K562 (cell line): Measurements from ENCODE around the gene SSR2. TPM values are rescaled to one million over a fixed set of nuclear protein-coding genes. Genes with fewer than 3 reads are reported as not detected.

ENCODE experiments used
- ETV1 ChIP-seq: fragments of 450-650 bp; conservative IDR thresholded peaks from 2 replicates; pipeline ENCODE4 v1.6.1; 2016; ENCODE audit warnings: missing genetic modification characterization, control low read depth, low read depth, missing compliant biosample characterization
- HMGN3 ChIP-seq: IDR thresholded peaks from 2 replicates; pipeline ENCODE4 v1.6.1; 2011; ENCODE audit warnings: borderline replicate concordance, low read depth, mild to moderate bottlenecking, mixed read lengths, low read length; ENCODE audit not compliant: insufficient read length; ENCODE audit errors: extremely low read depth
- IRF2 ChIP-seq: sonication (generic); formaldehyde crosslinking; IDR thresholded peaks from 2 replicates; pipeline ENCODE4 v1.8.1; 2022; ENCODE audit warnings: mild to moderate bottlenecking, missing genetic modification reagents
- JUNB ChIP-seq: fragments of 450-650 bp; formaldehyde crosslinking; conservative IDR thresholded peaks from 2 replicates; pipeline ENCODE4 v1.4.0; 2020; ENCODE audit warnings: mild to moderate bottlenecking
- MCM2 ChIP-seq: fragments of 450-650 bp; IDR thresholded peaks from 2 replicates; pipeline ENCODE4 v1.6.1; 2017; ENCODE audit warnings: low read depth, mild to moderate bottlenecking
- NRF1 ChIP-seq, 2 experiments: fragments of 450-650 bp; IDR thresholded peaks in 1 of 2; conservative IDR thresholded peaks in 1 of 2; 2 replicates each; pipeline ENCODE4 v1.6.1; 2014; ENCODE audit warnings: mild to moderate bottlenecking in 2 of 2
- RBBP5 ChIP-seq: fragments of 200-600 bp; sonication (generic); IDR thresholded peaks from 2 replicates; pipeline ENCODE4 v1.6.1; 2012; ENCODE audit warnings: borderline replicate concordance, mild to moderate bottlenecking, low read length, control low read depth, inconsistent platforms; ENCODE audit not compliant: insufficient read depth, poor library complexity, severe bottlenecking
- RBFOX2 ChIP-seq: fragments of 200-400 bp; formaldehyde crosslinking; IDR thresholded peaks from 2 replicates; pipeline ENCODE4 v1.6.1; 2017; ENCODE audit warnings: low read depth, mild to moderate bottlenecking, low read length, moderate library complexity
- SAP30 ChIP-seq: fragments of 200-600 bp; sonication (generic); IDR thresholded peaks from 2 replicates; pipeline ENCODE4 v1.6.1; 2012; ENCODE audit warnings: borderline replicate concordance, low read depth, mild to moderate bottlenecking, moderate library complexity, low read length, control low read depth, inconsistent platforms; ENCODE audit not compliant: insufficient read depth, poor library complexity, severe bottlenecking
- SIX5 ChIP-seq, 2 experiments: IDR thresholded peaks; 2 replicates each; pipeline ENCODE4 v1.6.1; 2011; ENCODE audit warnings: low read length in 2 of 2, borderline replicate concordance in 1 of 2, low read depth in 1 of 2, mild to moderate bottlenecking in 1 of 2, moderate library complexity in 1 of 2; ENCODE audit not compliant: insufficient read depth in 1 of 2
- TEAD1 ChIP-seq, 2 experiments: fragments of 450-650 bp in 1 of 2; sonication (generic) in 1 of 2; formaldehyde crosslinking; IDR thresholded peaks; 2 replicates each; pipeline versions ENCODE4 v1.4.0 to v1.8.0; 2020 to 2022; ENCODE audit warnings: mild to moderate bottlenecking in 2 of 2, missing genetic modification reagents in 1 of 2
- ZEB2 ChIP-seq: fragments of 450-650 bp; IDR thresholded peaks from 2 replicates; pipeline ENCODE4 v1.6.1; 2016
- ZNF324 ChIP-seq: fragments of 250-450 bp; sonication (Bioruptor Pico); IDR thresholded peaks from 2 replicates; pipeline ENCODE4 v1.4.0; 2020; ENCODE audit warnings: mild to moderate bottlenecking
- ZNF707 ChIP-seq: fragments of 250-450 bp; sonication (Bioruptor Pico); conservative IDR thresholded peaks from 2 replicates; pipeline ENCODE4 v1.8.0; 2022; ENCODE audit warnings: inconsistent platforms, mild to moderate bottlenecking, moderate library complexity
- ZNF75A ChIP-seq: fragments of 450-650 bp; formaldehyde crosslinking; IDR thresholded peaks from 2 replicates; pipeline ENCODE4 v1.4.0; 2020; ENCODE audit warnings: mild to moderate bottlenecking
- ZNF830 ChIP-seq: fragments of 250-450 bp; sonication (Bioruptor Pico); IDR thresholded peaks from 2 replicates; pipeline ENCODE4 v1.5.0; 2021; ENCODE audit warnings: mild to moderate bottlenecking
- polyA plus RNA-seq, 8 experiments: library from polyadenylated mRNA; depleted of rRNA in 4 of 8; stranded (reverse) in 5 of 8; unstranded in 3 of 8; fragments of >200 nt; fragmentation: Nextera tagmentation in 2 of 8; fragmentation: Illumina TruSeq in 1 of 8; extraction: Ambion mirVana in 2 of 8; extraction: Trizol in 1 of 8; gene quantifications; 2 replicates each; pipeline versions ENCODE4 v1.2.1 to v1.2.3, GENCODE V29; 2011 to 2014; ENCODE audit warnings: inconsistent platforms in 1 of 8, missing spikeins in 1 of 8
- total RNA-seq, 7 experiments: library from RNA; depleted of rRNA in 6 of 7; stranded (reverse); fragments of >200 nt in 6 of 7; fragmentation: Illumina TruSeq in 2 of 7; extraction: Trizol in 2 of 7; gene quantifications; 2 replicates each; pipeline versions ENCODE4 v1.2.1 to v1.2.3, GENCODE V29; 2011 to 2021; ENCODE audit warnings: low replicate concordance in 1 of 7
- TF ChIP-seq, protein P1 (sequence below): fragments of 250-450 bp; sonication (Bioruptor Pico); IDR thresholded peaks from 2 replicates; pipeline ENCODE4 v1.5.1; 2021; ENCODE audit warnings: mild to moderate bottlenecking
- TF ChIP-seq, protein P2 (sequence below): fragments of 450-650 bp; IDR thresholded peaks from 2 replicates; pipeline ENCODE4 v1.6.1; 2017; ENCODE audit warnings: antibody characterized with exemption, mild to moderate bottlenecking
- TF ChIP-seq, protein P3 (sequence below): fragments of 450-650 bp; formaldehyde crosslinking; IDR thresholded peaks from 2 replicates; pipeline ENCODE4 v1.4.0; 2020; ENCODE audit warnings: mild to moderate bottlenecking, moderate library complexity

The SSR2 gene
- total and polyA plus RNA-seq, 9 of the 15 experiments (the other 6 are each of a cell fraction or from before 2014, with no cell fraction given), result 161 to 411 (median 240) TPM

DNA sequence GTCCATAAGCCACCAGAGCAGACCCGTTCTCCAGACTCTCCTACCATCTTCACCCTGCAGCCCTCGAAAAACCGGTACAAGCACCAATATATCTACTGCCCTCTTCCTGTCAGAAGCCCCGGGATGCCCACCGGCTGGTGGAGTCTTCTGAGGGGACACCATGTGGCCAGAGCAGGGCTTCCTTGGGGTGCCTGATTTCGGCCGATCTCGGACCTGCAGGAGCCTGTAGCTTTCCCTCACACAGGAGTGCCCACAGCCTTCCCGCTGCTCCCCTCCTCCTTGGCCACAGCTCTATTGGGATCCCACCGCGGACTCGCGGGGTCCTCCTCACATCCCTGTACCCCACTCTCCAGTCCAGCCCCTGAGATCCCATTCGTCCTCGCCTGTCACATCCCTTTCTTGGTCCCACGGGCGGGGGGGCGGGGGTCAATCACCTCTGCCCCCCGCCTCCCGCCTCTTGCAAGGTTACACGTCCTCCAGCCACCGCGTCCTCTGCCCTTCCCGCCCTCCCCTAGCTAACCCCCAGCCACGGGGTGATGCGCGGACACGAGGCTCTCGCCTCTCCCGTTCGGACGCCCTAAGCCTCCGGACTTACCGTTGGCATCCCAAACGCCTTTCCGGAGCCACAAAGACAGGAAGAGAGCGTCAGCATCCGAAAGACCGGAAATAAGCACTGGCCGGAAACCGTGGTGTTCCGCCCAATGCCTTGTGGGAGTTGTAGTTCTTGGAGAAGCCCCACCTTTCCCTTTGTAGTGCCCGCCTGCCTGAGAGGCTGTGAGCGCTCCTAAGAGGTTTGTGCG is at the start of gene SSR2 (continued):
- no peak for TF ChIP-seq HMGN3
- no peak for TF ChIP-seq JUNB (CRISPR knock-in tag)
- TF ChIP-seq RBBP5, result peak; percentile 48
- no peak for TF ChIP-seq ZNF707 (CRISPR knock-in tag)
- no peak for TF ChIP-seq ZEB2
- no peak for TF ChIP-seq ZNF830 (CRISPR knock-in tag)
- TF ChIP-seq, protein P1, sequence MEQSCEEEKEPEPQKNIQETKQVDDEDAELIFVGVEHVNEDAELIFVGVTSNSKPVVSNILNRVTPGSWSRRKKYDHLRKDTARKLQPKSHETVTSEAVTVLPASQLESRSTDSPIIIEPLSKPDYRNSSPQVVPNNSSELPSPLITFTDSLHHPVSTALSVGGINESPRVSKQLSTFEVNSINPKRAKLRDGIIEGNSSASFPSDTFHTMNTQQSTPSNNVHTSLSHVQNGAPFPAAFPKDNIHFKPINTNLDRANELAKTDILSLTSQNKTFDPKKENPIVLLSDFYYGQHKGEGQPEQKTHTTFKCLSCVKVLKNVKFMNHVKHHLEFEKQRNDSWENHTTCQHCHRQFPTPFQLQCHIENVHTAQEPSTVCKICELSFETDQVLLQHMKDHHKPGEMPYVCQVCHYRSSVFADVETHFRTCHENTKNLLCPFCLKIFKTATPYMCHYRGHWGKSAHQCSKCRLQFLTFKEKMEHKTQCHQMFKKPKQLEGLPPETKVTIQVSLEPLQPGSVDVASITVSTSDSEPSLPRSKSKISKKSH, result no peak
- no peak for TF ChIP-seq NRF1 (conservative IDR thresholded peaks at IDR 0.05 in 1 of 2, IDR thresholded peaks at IDR 0.05 in 1 of 2)
- no peak for TF ChIP-seq SAP30
- TF ChIP-seq IRF2 (CRISPR knock-in tag), result no peak
- no peak for TF ChIP-seq MCM2
- TF ChIP-seq, protein P2, sequence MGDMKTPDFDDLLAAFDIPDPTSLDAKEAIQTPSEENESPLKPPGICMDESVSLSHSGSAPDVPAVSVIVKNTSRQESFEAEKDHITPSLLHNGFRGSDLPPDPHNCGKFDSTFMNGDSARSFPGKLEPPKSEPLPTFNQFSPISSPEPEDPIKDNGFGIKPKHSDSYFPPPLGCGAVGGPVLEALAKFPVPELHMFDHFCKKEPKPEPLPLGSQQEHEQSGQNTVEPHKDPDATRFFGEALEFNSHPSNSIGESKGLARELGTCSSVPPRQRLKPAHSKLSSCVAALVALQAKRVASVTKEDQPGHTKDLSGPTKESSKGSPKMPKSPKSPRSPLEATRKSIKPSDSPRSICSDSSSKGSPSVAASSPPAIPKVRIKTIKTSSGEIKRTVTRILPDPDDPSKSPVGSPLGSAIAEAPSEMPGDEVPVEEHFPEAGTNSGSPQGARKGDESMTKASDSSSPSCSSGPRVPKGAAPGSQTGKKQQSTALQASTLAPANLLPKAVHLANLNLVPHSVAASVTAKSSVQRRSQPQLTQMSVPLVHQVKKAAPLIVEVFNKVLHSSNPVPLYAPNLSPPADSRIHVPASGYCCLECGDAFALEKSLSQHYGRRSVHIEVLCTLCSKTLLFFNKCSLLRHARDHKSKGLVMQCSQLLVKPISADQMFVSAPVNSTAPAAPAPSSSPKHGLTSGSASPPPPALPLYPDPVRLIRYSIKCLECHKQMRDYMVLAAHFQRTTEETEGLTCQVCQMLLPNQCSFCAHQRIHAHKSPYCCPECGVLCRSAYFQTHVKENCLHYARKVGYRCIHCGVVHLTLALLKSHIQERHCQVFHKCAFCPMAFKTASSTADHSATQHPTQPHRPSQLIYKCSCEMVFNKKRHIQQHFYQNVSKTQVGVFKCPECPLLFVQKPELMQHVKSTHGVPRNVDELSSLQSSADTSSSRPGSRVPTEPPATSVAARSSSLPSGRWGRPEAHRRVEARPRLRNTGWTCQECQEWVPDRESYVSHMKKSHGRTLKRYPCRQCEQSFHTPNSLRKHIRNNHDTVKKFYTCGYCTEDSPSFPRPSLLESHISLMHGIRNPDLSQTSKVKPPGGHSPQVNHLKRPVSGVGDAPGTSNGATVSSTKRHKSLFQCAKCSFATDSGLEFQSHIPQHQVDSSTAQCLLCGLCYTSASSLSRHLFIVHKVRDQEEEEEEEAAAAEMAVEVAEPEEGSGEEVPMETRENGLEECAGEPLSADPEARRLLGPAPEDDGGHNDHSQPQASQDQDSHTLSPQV, result no peak
- 0 out of 4 replicates have a peak, but pooled peaks of 1 of the 2 experiments have one; percentile 23 for TF ChIP-seq TEAD1 (CRISPR knock-in tag; IDR thresholded peaks at IDR 0.05)
- no peak for TF ChIP-seq ZNF75A (CRISPR knock-in tag)
- peak; percentile 78 to 84 for TF ChIP-seq SIX5 (IDR thresholded peaks at IDR 0.05; ENCODE audit: borderline replicate concordance in 1 of 2, insufficient read depth in 1 of 2, low read depth in 1 of 2, low read length in 2 of 2)
- TF ChIP-seq, protein P3, sequence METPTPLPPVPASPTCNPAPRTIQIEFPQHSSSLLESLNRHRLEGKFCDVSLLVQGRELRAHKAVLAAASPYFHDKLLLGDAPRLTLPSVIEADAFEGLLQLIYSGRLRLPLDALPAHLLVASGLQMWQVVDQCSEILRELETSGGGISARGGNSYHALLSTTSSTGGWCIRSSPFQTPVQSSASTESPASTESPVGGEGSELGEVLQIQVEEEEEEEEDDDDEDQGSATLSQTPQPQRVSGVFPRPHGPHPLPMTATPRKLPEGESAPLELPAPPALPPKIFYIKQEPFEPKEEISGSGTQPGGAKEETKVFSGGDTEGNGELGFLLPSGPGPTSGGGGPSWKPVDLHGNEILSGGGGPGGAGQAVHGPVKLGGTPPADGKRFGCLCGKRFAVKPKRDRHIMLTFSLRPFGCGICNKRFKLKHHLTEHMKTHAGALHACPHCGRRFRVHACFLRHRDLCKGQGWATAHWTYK, result 0 out of 2 replicates have a peak, but pooled peaks have one; percentile 15
- peak; percentile 90 for TF ChIP-seq RBFOX2
- no peak for TF ChIP-seq ZNF324 (CRISPR knock-in tag)
- TF ChIP-seq ETV1, result peak; percentile 86
